HCT116 (cell line): Measurements from ENCODE around the gene AMBRA1. TPM values are rescaled to one million over a fixed set of nuclear protein-coding genes. Genes with fewer than 3 reads are reported as not detected.
"Not testable (repeated sequence)": the region's sequence is repeated elsewhere in the genome, so short reads cannot be mapped to it uniquely, and the experiment has no call there.

Experiments
- ATAC-seq: fragments of 200-7000 bp; cut with Tn5 transposase; 2 replicates; pipeline ENCODE4 v1.9.1; 2020; ENCODE audit warnings: mild to moderate bottlenecking, moderate library complexity
- BruUV-seq: library from RNA; stranded (reverse); fragments of 400-500 nt; replicated peaks from 2 replicates; lab custom pipeline; 2021; lab: Mats Ljungman, UMichigan
- CTCF ChIA-PET: fragments of 300-600 bp; sonication (Branson Sonifier 250); formaldehyde crosslinking; loops from one replicate; lab custom pipeline; 2021; ENCODE audit warnings: antibody characterized with exemption; lab: Charles Lee
- POLR2A ChIA-PET: fragments of 300-600, 350-600 bp; sonication (Branson Sonifier 250); formaldehyde crosslinking; loops from one replicate; lab custom pipeline; 2021; ENCODE audit warnings: antibody characterized with exemption; lab: Charles Lee
- RAD21 ChIA-PET, 2 experiments: fragments of 300-600 bp; sonication (Branson Sonifier 250); formaldehyde crosslinking; loops; one replicate each; lab custom pipeline; 2023; ENCODE audit warnings: low total read pairs in 2 of 2; ENCODE audit not compliant: uncharacterized antibody in 2 of 2, unreplicated experiment in 2 of 2, low non-redundant PET in 1 of 2; lab: Charles Lee
- DNase-seq: peaks from one replicate; pipeline ENCODE4 v3.0.0-alpha.2; 2010; ENCODE audit warnings: low read depth, low spot score
- H2AFZ ChIP-seq: fragments of 200-600 bp; shearing (Covaris generic), sonication (generic); 2 replicates; pipeline ENCODE4 v1.6.1; 2017; ENCODE audit warnings: low read depth, mixed run types, mixed read lengths, antibody characterized with exemption, low read length; ENCODE audit not compliant: poor library complexity, severe bottlenecking
- H3K27ac ChIP-seq: 2 replicates; pipeline ENCODE4 v1.5.1; 2012; ENCODE audit warnings: low read depth, low read length
- H3K27me3 ChIP-seq: fragments of 200-600 bp; sonication (generic); 2 replicates; pipeline ENCODE4 v1.6.1; 2016; ENCODE audit warnings: mixed run types, low read length, mixed read lengths; ENCODE audit not compliant: insufficient read depth
- H3K36me3 ChIP-seq, 2 experiments: fragments of 200-500 bp in 1 of 2; fragments of 200-600 bp in 1 of 2; sonication (Bioruptor generic) in 1 of 2; sonication (generic) in 1 of 2; 2 replicates each; pipeline versions ENCODE4 v1.5.1 to v1.6.1; 2014 to 2016; ENCODE audit warnings: low read length in 2 of 2, inconsistent platforms in 1 of 2, mixed read lengths in 1 of 2, mixed run types in 1 of 2; ENCODE audit not compliant: insufficient read depth in 2 of 2, control insufficient read depth in 1 of 2
- H3K4me1 ChIP-seq, 2 experiments: fragments of 200-600 bp in 1 of 2; sonication (generic) in 1 of 2; 2 replicates each; pipeline versions ENCODE4 v1.5.1 to v1.6.1; 2012 to 2017; ENCODE audit warnings: low read length in 2 of 2, inconsistent platforms in 1 of 2, mild to moderate bottlenecking in 1 of 2, mixed read lengths in 1 of 2, mixed run types in 1 of 2, moderate library complexity in 1 of 2; ENCODE audit not compliant: insufficient read depth in 2 of 2, control insufficient read depth in 1 of 2
- H3K4me2 ChIP-seq: fragments of 200-600 bp; sonication (generic); 2 replicates; pipeline ENCODE4 v1.6.1; 2017; ENCODE audit warnings: mixed run types, low read length, mixed read lengths
- H3K4me3 ChIP-seq, 2 experiments: fragments of 200-600 bp in 1 of 2; sonication (generic) in 1 of 2; replicated peaks in 1 of 2; 2 replicates each; pipeline ENCODE4 v1.5.1; 2011 to 2016; ENCODE audit warnings: low read length in 2 of 2, control low read depth in 1 of 2, low read depth in 1 of 2, mild to moderate bottlenecking in 1 of 2, mixed read lengths in 1 of 2, mixed run types in 1 of 2
- H3K79me2 ChIP-seq: fragments of 200-600 bp; sonication (generic); 2 replicates; pipeline ENCODE4 v1.6.1; 2017; ENCODE audit warnings: mild to moderate bottlenecking, mixed run types, low read length, moderate library complexity, mixed read lengths; ENCODE audit not compliant: insufficient read depth
- H3K9ac ChIP-seq: fragments of 200-600 bp; sonication (generic); 2 replicates; pipeline ENCODE4 v1.6.1; 2016; ENCODE audit warnings: low read length, mixed read lengths
- H3K9me2 ChIP-seq: fragments of 200-600 bp; sonication (generic), shearing (Covaris generic); 2 replicates; pipeline ENCODE4 v1.6.1; 2017; ENCODE audit warnings: mixed run types, mild to moderate bottlenecking, moderate library complexity; ENCODE audit not compliant: insufficient read depth
- H3K9me3 ChIP-seq, 2 experiments: fragments of 200-500 bp in 1 of 2; fragments of 200-600 bp in 1 of 2; sonication (Bioruptor generic) in 1 of 2; sonication (generic) in 1 of 2; 2 replicates each; pipeline ENCODE4 v1.6.1; 2014 to 2017; ENCODE audit warnings: low read length in 2 of 2, mixed read lengths in 2 of 2, inconsistent platforms in 1 of 2, low read depth in 1 of 2, mild to moderate bottlenecking in 1 of 2, mixed run types in 1 of 2, moderate library complexity in 1 of 2; ENCODE audit not compliant: control insufficient read depth in 1 of 2, insufficient read depth in 1 of 2
- H4K20me1 ChIP-seq: fragments of 200-600 bp; sonication (generic), shearing (Covaris generic); 2 replicates; pipeline ENCODE4 v1.6.1; 2017; ENCODE audit warnings: mixed run types, mild to moderate bottlenecking, moderate library complexity; ENCODE audit not compliant: insufficient read depth
- EGR1 ChIP-seq: IDR thresholded peaks from 2 replicates; pipeline ENCODE4 v1.6.1; 2012; ENCODE audit warnings: low read depth
- ELF1 ChIP-seq: IDR thresholded peaks from 2 replicates; pipeline ENCODE4 v1.6.1; 2012; ENCODE audit warnings: low read depth, borderline replicate concordance
- POLR2A ChIP-seq: IDR thresholded peaks from 2 replicates; pipeline ENCODE4 v1.7.0; 2011; ENCODE audit warnings: borderline replicate concordance; ENCODE audit not compliant: insufficient read depth, insufficient read length; ENCODE audit errors: extremely low read depth
- SP1 ChIP-seq: IDR thresholded peaks from 2 replicates; pipeline ENCODE4 v1.6.1; 2012; ENCODE audit warnings: low read depth
- TCF7L2 ChIP-seq: IDR thresholded peaks from 2 replicates; pipeline ENCODE4 v1.7.0; 2011; ENCODE audit warnings: borderline replicate concordance, inconsistent platforms; ENCODE audit not compliant: insufficient read depth, insufficient read length; ENCODE audit errors: extremely low read depth
- YY1 ChIP-seq: IDR thresholded peaks from 2 replicates; pipeline ENCODE4 v1.6.1; 2011; ENCODE audit warnings: low read length, low read depth, moderate library complexity, mild to moderate bottlenecking; ENCODE audit not compliant: insufficient replicate concordance; ENCODE audit errors: extremely low read depth
- ZNF274 ChIP-seq: fragments of 200-500 bp; sonication (Bioruptor generic); IDR thresholded peaks from 2 replicates; pipeline ENCODE4 v1.6.1; 2014; ENCODE audit warnings: mild to moderate bottlenecking, low read depth, low read length, inconsistent platforms
- intact Hi-C: fragments of 100-400 bp; cut with micrococcal nuclease; formaldehyde crosslinking; loops from 2 replicates; pipeline ENCODE4 v1.10.0; 2022
- total RNA-seq: library from RNA; stranded (reverse); gene quantifications from one replicate; pipeline ENCODE4 v1.2.1, GENCODE V29; 2021; ENCODE audit not compliant: unreplicated experiment
- TF ChIP-seq, protein P1 (sequence below): IDR thresholded peaks from 2 replicates; pipeline ENCODE4 v1.6.1; 2012

Gene AMBRA1
- total RNA-seq, 1 experiment from 2014 or later = 22.7 TPM

DNA sequence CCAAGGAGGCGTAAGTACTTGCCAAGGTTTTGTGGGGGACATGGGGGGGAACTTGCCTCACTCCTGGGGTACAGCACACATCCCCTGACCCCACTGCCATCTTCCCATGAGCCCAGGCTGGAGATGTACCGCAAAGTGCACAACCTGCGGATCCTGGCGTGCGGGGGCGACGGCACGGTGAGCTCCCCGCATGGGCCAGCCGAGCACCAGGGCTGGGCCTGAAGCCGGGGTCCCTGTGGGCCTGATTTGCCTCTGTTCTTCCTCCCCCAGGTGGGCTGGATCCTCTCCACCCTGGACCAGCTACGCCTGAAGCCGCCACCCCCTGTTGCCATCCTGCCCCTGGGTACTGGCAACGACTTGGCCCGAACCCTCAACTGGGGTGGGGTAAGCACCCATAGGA lies 221.3 kb downstream of the AMBRA1 start:
- Histone ChIP-seq H3K36me3 (peaks cover 5 to 15% of the 10 kb centered on the region in 2 experiments; a peak in 3 of 4 replicates), H3K4me1 (peaks cover 0 to 15% of the 10 kb centered on the region in 2 experiments; a peak in 2 of 4 replicates)
- POLR2A ChIA-PET, CTCF ChIA-PET, BruUV-seq, H3K9me3 ChIP-seq, DNase-seq, H3K4me3 ChIP-seq, H3K27ac ChIP-seq, intact Hi-C loops, RAD21 ChIA-PET, H3K9ac ChIP-seq, H3K27me3 ChIP-seq, ATAC-seq, H3K79me2 ChIP-seq, H3K9me2 ChIP-seq, H4K20me1 ChIP-seq, H2AFZ ChIP-seq, H3K4me2 ChIP-seq: not testable (repeated sequence)

DNA sequence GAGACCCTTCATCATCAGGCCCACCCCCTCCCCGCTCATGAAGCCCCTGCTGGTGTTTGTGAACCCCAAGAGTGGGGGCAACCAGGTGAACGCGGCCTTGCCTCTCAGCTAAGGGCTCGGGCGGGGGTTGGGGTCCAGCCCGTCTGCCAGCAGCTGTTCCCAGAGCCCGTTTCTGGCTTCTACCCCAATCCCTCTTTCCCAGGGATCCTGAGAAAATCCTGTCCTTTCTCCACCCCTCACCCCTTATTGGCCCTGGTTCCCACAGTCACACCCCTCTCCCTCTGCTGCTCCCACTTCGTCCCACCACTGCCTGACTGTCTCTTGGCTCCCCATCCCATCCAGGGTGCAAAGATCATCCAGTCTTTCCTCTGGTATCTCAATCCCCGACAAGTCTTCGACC lies 221.7 kb downstream of the AMBRA1 start:
- H3K27me3 ChIP-seq = no peaks in the 10 kb centered on the region
- no peaks in the 10 kb centered on the region for H3K9me3 ChIP-seq
- no peak for ATAC-seq
- H3K9me2 ChIP-seq = no peaks in the 10 kb centered on the region
- H3K9ac ChIP-seq = no peak overlapping the region
- H4K20me1 ChIP-seq = no peaks in the 10 kb centered on the region
- H3K4me1 ChIP-seq = peaks cover 0 to 17% of the 10 kb centered on the region in 2 experiments; a peak in 2 of 4 replicates
- H3K27ac ChIP-seq = no peak overlapping the region
- H3K36me3 ChIP-seq = peaks cover 5 to 12% of the 10 kb centered on the region in 2 experiments; a peak in 3 of 4 replicates
- no peak overlapping the region for H3K4me3 ChIP-seq
- TF ChIP-seq ZNF274 (no peak), SP1 (no peak), TCF7L2 (no peak), ELF1 (no peak), POLR2A (no peak), YY1 (no peak), EGR1 (no peak)
- TF ChIP-seq, protein P1, sequence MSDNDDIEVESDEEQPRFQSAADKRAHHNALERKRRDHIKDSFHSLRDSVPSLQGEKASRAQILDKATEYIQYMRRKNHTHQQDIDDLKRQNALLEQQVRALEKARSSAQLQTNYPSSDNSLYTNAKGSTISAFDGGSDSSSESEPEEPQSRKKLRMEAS = no peak
- no peak for DNase-seq
- no peak overlapping the region for H2AFZ ChIP-seq
- intact Hi-C loops = no loop called here
- H3K79me2 ChIP-seq = no peaks in the 10 kb centered on the region
- no TSS peak for BruUV-seq
- ChIA-PET RAD21 (no interaction called here), CTCF (no interaction called here), POLR2A (no interaction called here)
- no peak overlapping the region for H3K4me2 ChIP-seq

DNA sequence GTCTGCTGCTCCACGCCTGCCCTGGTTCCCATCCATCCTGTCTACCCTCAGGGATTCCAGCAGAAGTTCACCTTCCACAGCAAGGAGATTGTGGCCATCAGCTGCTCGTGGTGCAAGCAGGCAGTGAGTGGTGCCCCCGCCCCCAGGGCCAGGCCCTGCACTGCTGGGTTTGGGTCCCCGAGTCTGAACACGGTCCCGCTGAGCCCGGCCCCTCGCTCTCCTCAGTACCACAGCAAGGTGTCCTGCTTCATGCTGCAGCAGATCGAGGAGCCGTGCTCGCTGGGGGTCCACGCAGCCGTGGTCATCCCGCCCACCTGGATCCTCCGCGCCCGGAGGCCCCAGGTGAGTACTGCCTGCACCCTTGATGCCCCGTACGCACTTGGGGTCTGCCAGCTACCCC lies 222.6 kb downstream of the AMBRA1 start:
- H4K20me1 ChIP-seq, H3K4me2 ChIP-seq, H3K4me3 ChIP-seq, H3K27me3 ChIP-seq, ATAC-seq, intact Hi-C loops, BruUV-seq, H3K27ac ChIP-seq, H2AFZ ChIP-seq, H3K9me2 ChIP-seq, POLR2A ChIA-PET, DNase-seq, CTCF ChIA-PET, H3K79me2 ChIP-seq, H3K9ac ChIP-seq, H3K9me3 ChIP-seq, RAD21 ChIA-PET: not testable (repeated sequence)
- peaks cover 5 to 12% of the 10 kb centered on the region in 2 experiments; a peak in 3 of 4 replicates for H3K36me3 ChIP-seq
- H3K4me1 ChIP-seq = peaks cover 0 to 22% of the 10 kb centered on the region in 2 experiments; a peak in 2 of 4 replicates
